Stimulated activated CD8-positive, alpha-beta memory T cell treated with anti-CD3 and anti-CD28 coated beads, Interleukin-12 subunit alpha, Interleukin-12 subunit beta, amount 100 ng/mL, for 1 hour (primary cell): ENCODE data around the gene DGKD.

Experiments
- DNase-seq: peaks from one replicate; pipeline ENCODE4 v3.0.0-alpha.2; 2020; ENCODE audit warnings: low read depth

Gene DGKD

DNA sequence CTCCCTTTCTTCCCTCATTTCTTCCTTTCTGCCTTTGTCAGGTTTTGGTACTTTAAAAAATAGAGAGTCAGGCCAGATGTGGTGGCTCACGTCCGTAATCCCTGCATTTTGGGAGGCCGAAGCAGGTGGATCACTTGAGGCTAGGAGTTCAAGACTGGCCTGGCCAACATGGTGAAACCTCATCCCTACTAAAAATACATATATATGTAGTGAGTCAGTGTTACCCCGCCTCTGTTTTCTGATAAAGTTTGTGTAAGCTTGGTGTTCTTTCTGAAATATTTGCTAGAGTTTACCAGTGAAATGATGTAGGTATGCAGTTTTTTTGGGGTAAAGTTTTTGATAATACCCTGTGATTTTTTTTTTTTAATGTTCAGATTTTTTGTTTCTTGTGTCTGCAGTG, 58.8 kb downstream of the DGKD start:
- DNase-seq: no peak

DNA sequence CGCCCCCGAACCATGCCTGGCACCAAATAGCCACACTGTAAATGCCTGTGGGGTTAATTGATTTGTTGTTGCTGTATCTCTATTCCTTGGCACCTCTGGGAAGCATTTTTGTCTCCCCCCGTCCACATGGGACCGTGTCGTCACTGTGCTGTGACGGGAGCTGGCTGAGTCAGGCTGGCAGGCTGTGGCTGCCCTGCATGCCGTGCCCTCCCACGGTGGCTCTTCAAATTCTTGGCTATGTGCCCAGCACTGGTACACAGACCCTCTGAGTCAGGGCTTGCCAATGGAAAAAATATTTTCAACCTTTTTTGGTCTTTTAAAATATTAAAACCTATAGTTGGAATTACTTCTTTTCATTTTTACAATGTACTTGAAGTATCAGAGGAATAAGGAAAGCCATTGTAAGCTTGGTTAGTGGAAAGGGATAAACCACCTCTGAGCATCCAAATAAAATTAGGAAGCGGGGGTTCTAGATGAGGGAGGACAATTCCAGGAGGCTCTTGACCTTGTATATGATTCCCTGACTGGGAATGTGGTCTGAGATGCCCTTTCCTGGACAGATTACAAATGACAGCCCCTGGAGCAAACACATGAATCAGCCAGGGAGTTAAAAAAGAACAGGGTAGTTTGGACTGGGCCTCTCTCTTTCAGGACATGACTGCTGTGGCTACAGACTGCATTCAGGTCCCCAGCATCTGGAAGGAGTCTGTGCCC, 59.4 kb downstream of the DGKD start:
- peak; percentile 53 for DNase-seq

DNA sequence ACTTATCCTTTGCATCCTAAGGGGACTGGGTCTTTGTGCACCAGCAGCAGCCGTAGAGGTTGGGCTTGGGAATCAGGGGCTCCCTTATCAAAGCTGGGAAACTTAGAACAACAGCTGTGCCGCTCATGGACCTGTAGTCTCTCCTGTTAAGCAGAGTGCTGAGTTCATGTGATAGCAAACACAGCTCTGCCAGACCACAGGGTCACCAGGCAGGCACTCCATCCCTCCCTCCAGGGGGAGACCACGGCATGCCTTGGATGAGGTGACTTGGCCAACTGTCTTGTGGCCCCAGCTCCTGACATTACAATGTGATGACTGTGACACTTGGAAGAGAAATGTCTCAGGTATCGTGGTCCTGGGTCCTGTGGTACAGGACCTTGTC, 60.0 kb downstream of the DGKD start:
- DNase-seq: no peak

DNA sequence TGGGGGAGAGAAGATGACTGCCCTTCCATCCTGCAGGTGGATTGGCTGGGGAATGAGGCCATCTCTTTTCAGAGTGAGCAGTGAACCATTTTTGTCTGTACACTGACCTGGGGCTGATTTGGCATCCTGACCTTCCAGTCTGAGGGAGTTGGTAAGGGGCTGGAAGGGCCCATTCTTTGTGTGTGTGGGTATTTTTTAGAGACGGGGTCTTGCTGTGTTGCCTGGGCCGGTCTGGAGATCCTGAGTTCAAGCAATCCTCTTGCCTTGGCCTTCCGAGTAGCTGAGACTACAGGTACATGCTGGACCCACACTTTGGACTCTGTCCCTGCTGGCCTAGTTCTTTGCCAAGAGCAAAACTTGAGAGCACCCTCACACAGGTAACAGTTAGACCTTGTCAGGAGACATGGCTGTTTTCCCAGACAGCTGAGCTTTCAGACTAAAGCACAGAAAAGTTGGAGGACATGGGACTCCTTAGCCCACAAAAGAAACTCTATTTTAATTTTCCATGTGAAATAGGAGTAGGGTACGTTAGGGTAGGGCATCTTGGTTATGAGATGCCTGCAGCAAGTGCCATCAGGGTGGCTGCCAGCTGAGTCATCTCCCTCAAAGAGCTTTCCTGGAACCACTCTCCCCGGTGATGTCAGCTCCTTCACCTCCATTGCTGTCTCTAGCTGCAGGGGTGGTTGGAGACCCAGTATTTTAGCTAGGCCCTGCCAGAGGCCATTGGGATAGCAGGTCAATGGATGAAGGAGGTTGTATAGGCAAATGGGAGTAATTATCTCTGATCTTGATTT, 60.7 kb downstream of the DGKD start:
- no peak for DNase-seq

DNA sequence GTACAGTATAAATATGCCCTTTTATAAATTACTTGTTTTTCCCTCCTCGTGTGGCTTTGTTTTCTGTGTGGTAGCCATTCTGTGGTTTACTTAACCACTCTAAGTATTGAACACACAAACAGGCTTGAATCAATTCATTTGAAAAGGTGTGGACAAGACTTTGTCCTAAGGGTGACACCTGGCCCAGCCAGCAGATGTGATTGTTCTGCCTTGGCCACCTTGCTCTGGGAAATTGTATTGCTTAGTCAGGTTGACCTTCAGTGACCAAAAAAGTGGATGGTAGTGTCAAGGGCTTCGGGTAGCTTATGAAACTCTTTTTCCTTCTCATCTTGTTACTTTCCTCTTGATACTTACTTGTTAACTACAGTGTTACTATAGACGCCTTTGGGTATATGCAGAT, 61.9 kb downstream of the DGKD start:
- no peak for DNase-seq

DNA sequence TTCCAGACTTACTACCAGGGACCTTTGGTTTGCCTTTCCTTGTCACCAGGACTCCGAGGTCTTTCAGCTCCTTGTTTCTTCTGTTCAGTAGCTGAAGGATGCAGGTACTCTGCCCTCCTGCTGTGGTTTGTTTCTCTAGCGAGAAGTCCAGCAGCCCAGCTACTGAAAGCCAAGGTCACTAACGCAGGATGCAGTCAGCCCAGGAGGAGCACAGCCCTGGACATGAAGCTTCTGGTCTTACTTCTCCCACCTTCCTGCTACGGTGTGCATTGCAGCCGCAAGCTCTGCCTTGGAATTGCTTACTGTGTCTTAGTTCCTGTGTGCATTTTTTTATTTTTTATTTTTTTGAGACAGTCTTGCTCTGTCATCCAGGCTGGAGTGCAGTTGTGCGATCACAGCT, 62.4 kb downstream of the DGKD start:
- DNase-seq: no peak

DNA sequence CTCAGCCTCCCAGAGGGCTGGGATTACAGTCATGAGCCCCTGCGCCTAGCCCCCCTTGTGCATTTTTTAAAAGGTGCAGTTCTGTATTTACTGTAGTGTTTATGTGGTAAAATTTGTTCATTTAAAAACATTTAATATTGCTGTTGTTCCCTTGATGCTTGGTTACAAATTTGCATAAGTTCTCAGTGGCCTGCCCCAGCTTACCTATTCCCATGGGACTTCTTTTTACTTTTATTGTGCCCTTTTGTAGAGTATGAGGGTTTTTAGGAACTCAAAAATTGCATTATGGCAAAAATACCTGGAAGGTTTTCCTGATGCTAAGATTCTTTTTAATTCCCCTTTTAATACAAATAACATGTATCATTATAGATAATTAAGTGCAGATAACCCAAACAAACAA, 63.0 kb downstream of the DGKD start:
- DNase-seq: no peak

DNA sequence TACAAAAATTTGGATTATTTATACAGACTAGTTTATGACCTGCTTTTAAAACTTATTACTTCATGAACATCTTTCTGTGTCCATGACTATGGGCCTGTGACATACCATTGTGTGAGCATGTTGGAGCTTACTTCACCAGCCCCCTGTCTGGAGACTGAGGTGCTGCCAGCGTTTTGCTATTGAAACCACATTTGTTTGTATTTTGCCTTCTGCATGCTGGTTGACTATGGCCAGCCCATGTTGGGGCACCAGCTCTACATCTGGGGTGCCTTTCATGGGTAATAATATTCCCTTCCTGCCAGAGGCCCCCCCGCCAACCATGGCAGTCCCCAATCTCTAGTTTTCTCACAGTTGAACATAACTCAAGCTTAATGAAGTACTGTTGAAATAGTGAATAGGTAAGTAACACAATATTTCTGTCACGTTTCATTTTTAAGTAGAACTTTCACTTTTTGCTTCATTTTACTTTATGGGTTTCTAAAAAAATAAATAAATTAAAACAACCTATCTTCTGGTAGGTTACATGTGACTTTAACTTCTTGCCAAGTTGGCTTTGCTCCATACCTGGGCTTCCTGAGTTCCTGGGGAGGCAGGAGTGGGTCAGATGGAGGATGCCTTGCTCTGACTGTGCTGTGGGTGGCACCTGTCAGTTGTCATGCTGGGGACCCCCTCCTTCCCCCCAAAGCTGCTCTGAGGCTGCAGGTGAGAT, 63.9 kb downstream of the DGKD start:
- no peak for DNase-seq

DNA sequence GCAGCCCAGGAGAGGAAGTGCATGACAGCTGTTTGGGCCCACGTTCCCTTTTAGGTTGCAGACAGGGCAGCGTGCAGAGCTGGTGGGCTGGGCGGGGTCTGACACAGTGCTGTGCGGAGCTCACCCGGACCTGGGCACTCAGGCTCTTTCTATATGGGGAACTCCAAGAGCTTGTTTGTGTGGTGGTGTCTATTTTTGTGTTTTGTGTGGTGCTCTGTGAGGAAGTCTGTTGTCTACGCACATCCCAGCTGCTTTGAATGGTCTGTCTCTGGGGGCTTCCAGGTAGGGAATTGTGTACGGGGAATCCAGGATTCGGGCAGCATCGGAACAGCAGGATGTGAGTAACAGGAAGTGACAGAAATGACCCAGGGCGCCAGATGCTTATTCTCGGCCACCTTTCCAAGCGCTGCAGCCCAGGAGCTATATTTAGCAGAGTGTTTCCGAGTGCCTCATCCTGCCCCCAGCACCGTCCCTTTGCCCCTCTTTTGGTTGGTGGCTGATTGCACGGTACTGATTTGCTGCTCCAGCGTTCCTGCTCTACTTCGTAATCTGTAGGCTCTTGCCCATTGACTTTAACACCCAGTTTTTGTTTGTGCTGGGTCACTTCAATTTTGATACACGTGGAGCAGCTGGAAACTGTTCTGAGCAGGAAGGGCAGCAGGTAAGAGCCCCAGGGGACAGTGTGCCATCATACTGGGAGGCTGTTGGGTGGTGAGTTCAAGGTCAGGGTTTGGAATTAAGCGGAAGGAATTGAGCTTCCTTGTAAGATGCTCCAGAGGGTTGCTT, 64.7 kb downstream of the DGKD start:
- DNase-seq: no peak

DNA sequence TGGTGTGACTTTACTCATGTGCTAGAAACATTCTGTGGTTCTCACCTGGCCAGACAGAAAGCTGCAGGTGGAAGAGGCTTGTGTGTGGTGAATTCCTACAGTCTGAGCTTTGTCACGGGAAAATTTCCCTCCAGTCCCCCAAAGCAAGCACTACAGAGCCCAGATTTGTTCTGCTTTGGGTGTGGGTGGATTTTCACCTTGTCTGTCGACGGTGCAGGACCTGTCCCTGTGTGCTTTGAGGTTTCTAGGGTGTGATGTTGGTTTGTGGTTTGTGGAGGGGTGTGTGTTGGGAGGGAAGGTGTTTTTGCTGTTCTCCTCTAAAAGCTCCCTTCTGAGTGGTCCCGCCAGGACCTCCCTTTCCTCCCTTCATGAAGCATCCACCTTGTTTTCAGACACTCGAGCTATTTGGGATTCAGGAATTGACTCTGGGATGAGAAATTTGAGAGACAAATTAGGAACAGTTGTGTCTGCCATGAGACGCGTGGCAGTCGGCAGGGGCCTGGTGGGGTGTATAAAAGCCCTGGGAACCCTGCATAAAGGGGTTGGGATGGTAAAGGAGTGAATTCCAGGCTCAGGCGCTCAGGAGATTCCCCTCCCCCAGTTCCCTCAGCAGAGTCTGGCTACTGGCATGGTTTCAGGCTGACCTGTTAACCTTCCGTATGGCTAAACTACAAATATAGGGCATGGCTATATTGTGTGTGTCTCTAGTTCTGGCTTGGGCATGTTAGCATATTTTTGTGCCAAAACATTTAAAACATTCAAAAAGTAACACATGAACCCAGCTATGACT, 65.5 kb downstream of the DGKD start:
- no peak for DNase-seq

DNA sequence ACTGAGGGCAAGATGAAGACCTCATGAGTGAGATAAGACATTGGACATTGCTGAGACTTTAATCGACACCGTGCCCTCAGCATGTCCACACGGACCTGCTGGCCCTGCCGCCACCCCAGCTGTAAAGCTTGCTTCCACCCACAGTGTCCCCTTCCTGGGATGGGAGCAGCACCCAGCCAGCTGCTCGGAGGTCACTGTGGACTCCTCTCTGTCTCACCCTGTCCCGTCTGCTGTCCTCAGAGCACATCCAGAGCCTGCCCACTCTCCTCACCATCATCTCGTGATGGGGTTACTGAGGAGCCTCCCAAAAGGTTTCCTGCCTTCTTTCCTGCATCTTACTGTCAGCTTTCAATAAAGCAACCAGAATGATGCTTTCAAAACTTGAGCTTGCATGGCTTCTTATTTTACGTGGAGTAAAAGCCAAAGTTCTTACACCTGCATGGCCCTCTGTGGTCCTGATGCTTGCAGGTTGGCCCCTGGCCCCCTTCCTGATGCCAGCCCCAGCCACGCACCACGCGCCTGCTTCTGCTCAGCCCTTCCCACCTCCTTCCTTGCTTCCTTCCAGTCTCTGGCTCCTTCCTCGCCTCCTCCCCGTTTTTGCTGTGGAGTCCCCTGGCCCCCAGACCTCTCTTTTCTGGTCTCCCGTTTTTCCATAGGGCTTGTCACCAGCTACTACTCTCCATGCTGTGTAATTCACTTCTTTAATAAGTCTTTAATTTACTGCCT, 67.0 kb downstream of the DGKD start:
- DNase-seq: no peak

DNA sequence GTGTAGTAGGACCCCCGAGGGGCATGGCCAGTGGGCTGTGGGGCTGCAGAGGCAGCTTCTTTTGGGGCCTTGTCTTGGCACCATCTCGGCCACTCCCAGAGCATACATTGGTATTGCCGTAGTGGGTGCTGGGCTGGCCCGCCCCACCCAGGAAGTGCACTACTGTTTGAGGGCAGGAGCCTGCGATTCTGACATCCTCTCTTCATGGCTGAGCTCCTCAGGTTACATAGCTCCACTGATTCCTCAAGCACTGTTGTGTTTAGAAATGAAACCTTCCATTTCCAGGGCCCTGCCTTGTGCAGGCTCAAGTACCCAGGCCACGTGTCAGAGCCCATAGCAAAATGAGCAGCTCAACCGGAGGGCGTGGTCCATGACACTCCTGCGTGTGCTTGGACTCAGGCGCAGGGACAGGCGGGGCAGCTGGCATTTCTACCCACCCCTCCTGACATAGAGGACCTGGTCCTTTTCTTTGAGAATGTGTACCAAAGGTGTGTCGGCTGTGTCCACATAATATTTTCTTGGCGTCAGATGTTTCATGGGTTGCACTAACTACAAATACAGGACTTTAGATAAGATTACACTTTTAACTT, 67.9 kb downstream of the DGKD start:
- DNase-seq: no peak

DNA sequence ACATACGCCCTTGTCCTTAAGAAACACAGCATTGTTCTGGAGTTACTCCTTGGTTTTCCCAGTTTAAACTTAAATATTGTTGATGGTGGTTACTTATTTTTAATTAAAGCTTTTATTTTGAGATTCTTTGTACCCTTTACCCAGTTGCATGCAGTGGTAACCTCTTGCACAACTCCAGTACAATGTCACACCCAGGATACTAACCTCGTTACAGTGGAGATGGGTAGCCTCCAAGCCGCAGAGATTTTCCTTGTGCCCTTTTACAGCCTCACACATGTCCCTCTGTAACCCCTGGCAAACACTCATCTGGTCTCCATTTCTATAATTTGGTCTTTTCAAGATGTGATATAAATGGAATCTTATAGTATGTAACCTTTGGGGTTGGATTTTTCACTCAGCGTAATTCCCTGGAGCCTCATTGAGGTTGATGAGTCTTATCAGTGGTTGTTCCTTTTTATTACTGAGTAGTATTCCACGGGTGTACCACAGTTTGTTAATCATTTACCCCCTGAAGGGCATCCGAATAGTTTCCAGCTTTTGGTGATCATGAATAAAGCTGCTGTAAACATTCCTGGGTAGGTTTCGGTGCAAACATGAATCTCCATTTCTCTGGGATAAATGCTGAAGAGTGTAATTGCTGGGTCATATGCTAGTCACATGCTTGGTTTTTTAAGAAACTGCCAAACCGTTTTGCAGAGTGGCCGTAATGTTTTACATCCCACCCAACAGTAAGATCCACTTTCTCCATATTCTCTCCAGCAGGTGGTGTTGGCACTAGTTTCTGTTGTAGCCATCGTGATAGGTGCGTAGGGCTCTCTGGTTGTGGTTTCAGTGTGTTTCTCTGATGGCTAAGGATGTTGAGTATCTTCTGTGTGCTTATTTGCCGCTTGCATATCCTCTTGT, 68.6 kb downstream of the DGKD start:
- no peak for DNase-seq

DNA sequence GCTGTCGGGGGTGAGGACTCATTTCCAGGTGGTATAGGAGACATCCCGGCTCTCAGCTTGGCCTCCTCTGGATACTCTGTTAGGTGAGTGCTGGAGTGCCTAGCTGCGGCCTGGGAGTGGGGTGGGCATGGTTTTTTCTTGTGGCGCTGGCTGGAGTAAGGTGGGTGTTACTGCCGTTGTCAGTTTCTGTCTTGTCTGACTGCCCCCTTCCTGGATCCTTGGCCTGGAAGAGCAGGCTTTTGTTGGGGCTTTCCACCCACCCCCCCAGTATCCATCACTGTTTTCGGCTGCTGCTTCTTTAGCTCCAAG, 69.2 kb downstream of the DGKD start:
- DNase-seq: no peak

DNA sequence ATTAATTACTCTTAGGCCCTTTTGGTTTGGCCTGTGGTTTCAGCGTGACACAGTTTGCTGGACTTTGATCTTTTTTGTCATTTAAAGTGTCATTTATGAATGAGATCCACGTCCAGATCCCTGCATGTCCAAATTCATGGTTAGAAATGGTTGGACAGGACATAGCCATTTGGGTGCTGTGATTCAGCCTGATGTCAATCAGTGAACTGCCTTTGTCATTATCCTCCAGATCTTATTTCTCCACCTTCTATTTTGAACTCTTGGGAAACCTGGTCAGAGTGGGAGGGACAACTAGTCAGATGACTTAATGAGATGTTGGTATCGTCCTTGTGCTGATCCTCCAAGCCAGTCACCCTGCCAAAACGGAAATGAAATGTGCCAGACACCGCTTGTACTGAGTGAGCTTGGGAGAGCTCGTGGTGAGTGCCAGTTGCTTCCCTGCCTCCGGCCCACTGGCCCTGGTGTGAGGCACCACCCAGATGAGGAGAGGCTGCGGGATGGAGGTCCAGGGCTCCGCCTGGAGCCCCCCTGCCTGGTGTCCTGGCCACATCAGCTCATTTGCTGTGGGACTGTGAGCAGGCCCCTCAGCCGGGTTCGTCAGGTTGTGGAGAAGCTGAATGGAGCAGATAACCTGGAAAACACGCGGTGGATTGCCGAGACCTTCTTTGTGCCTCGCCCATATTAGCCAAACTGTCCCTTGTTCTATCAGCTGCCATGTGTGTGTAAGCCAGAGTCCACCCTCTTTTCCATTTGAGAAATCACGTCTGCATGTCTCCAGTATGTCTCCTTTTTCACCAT, 70.1 kb downstream of the DGKD start:
- DNase-seq: no peak

DNA sequence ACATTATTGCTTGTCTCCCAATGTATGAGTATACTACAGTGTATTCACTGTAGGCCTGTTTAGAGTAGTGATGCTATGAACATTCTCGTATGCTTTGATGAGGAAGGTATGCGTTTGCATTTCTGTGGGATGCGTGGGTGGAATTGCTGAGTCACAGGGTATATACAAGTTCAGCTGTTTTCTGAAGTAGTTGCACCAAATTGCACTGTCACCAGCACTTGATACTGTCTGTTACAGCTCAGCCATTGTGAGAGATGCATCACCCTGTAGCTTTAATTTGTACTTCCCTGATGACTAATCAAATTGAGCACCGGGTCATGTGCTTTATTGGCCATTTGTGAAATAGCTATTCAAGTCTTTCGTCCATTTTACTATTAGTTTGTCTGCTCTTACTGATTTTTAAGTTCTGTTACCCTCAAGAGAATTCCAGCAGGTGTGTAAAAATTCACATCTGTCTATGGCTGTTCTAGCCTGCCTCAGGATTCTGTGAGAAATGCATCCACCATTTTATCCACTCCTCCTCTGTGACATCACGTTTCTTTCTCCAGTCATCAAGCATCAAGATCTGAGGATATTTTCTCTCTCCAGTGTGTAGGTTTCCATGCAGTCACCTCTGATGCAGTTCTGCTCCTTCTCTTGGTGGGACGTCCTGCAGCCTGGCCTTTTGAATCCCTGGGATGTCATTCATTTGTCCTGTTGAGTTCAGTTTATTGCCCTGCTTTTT, 72.5 kb downstream of the DGKD start:
- DNase-seq: no peak

DNA sequence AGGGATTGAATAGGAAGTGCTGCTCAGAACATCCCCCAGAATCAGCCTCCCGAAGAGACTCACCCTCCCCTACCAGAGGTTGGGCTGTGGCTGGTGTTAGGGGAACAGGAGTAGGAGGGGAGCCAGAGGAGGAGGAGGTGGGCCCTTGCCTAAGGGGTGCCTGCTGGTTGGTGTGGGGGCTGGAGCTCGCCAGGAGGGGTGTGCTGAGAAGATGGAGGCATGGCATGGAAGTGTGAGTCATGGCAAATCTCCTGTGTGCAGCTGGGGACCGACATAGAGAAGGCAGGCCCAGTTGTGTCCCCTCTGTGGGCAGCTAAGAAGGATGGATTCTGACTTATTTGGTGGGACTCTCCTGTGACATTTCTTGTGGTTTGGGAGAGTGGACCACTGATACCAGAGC, 73.7 kb downstream of the DGKD start:
- DNase-seq: no peak

DNA sequence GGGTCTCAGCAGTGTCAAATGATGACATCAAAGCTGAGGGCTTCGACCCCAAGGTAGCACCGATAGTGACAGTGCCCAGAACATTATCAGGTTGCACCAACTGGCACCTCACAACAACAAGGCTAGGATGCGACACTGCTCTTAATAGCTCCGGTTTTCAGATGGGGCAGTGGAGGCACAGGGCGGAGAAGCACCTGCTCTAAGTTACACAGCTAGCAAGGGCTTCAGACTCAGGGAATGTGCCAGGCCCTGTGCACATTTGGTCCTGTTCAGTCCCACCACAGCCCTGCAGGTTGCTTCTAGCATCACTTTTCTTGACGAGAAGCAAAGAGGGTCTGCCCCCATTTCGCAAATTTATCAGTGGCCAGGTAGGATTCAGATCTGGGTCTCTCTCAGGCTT, 74.1 kb downstream of the DGKD start:
- DNase-seq: no peak
